Lower lobe of right lung (tissue), 2 donors: ENCODE data around the gene HOXA9. TPM values are rescaled to one million over a fixed set of nuclear protein-coding genes. Genes with fewer than 3 reads are reported as not detected.

Experiments used
- ATAC-seq, 2 donors: fragments of 200-7000 bp; cut with Tn5 transposase; one replicate each; pipeline ENCODE4 v1.9.1; 2020 to 2022; ENCODE audit warnings: mild to moderate bottlenecking in 2 of 2, moderate library complexity in 2 of 2
- DNase-seq: peaks from one replicate; pipeline ENCODE4 v3.0.0-alpha.2; 2020
- H3K27ac ChIP-seq: fragments of 200-600 bp; one replicate; pipeline ENCODE4 v1.8.0; 2022
- H3K27me3 ChIP-seq: fragments of 200-600 bp; one replicate; pipeline ENCODE4 v1.8.0; 2022; ENCODE audit warnings: low read depth
- H3K36me3 ChIP-seq: fragments of 200-600 bp; one replicate; pipeline ENCODE4 v1.8.0; 2022; ENCODE audit warnings: mild to moderate bottlenecking
- H3K4me1 ChIP-seq: fragments of 200-600 bp; one replicate; pipeline ENCODE4 v1.8.0; 2022
- H3K4me3 ChIP-seq: fragments of 200-600 bp; one replicate; pipeline ENCODE4 v1.8.0; 2022; ENCODE audit warnings: mild to moderate bottlenecking
- H3K9me3 ChIP-seq: fragments of 200-600 bp; one replicate; pipeline ENCODE4 v1.8.0; 2022
- CTCF ChIP-seq: fragments of 200-600 bp; IDR thresholded peaks from one replicate; pipeline ENCODE4 v1.8.0; 2022; ENCODE audit warnings: antibody characterized with exemption, mild to moderate bottlenecking
- intact Hi-C: fragments of 100-400 bp; cut with DNase I; formaldehyde crosslinking; loops from one replicate; pipeline ENCODE4 v1.11.0; 2022
- long read RNA-seq: library from polyadenylated mRNA; unstranded; transcript quantifications from one replicate; pipeline ENCODE4 v2.0.0, GENCODE V29; 2021
- total RNA-seq: library from RNA; stranded (reverse); fragmentation: NEBNext Ultra II Directional; extraction: Animal tissue kit (Norgen Biotek cat#: 25700); gene quantifications from one replicate; pipeline ENCODE4 v1.2.1, GENCODE V29; 2021
- donor health status: DM: no; HTN: yes; CAD: no; lungs with severe emphysema.

Gene HOXA9
- total RNA-seq = 1.7 TPM
- long read RNA-seq, partial matches to known transcripts = 0 of 5 reads
- long read RNA-seq, other reads (novel, unspliced or antisense) = 2 of 5 reads

GRCh38 chr7:27165089-27165995, at the start of gene HOXA9:
HOXA9 (minus strand) TSS chr7:27165537; CDS start chr7:27165457, 80 bp downstream.
- no peak within 1 kb of the TSS for H3K27ac ChIP-seq
- H3K9me3 ChIP-seq = no peaks in the 10 kb centered on the region
- ATAC-seq = peak; percentile 30 to 36
- H3K27me3 ChIP-seq = peaks cover 97% of the 10 kb centered on the region
- no peaks in the 10 kb centered on the region for H3K36me3 ChIP-seq
- DNase-seq = peak; percentile 78
- peak within 1 kb of the TSS; percentile 50 for H3K4me3 ChIP-seq
- intact Hi-C loops = no loop called here
- TF ChIP-seq CTCF = no peak
- H3K4me1 ChIP-seq = peaks cover 47% of the 10 kb centered on the region

GRCh38 chr7:27214239-27214950, 49.1 kb upstream of the HOXA9 start:
- peaks cover 92% of the 10 kb centered on the region for H3K27me3 ChIP-seq
- no peaks in the 10 kb centered on the region for H3K9me3 ChIP-seq
- ATAC-seq (no peak), DNase-seq (no peak)
- peaks cover 20% of the 10 kb centered on the region for H3K4me1 ChIP-seq
- no peak for TF ChIP-seq CTCF
- H3K36me3 ChIP-seq = no peaks in the 10 kb centered on the region
- intact Hi-C loops = no loop called here
- no peak overlapping the region for H3K4me3 ChIP-seq
- no peak overlapping the region for H3K27ac ChIP-seq

- no peak overlapping the region for H3K4me3 ChIP-seq
- ATAC-seq (peak; percentile 24 to 33), DNase-seq (no peak)
- H3K4me1 ChIP-seq = peaks cover 20% of the 10 kb centered on the region
- TF ChIP-seq CTCF = no peak
- no peak overlapping the region for H3K27ac ChIP-seq
- intact Hi-C loops = no loop called here
- H3K36me3 ChIP-seq = no peaks in the 10 kb centered on the region
- peaks cover 92% of the 10 kb centered on the region for H3K27me3 ChIP-seq
- no peaks in the 10 kb centered on the region for H3K9me3 ChIP-seq
Observed at GRCh38 chr7:27213433-27214238, 48.3 kb upstream of the HOXA9 start.

- no peaks in the 10 kb centered on the region for H3K36me3 ChIP-seq
- no peak overlapping the region for H3K4me3 ChIP-seq
- no peak overlapping the region for H3K27ac ChIP-seq
- no peak for TF ChIP-seq CTCF
- no peaks in the 10 kb centered on the region for H3K9me3 ChIP-seq
- H3K27me3 ChIP-seq = peaks cover 92% of the 10 kb centered on the region
- peaks cover 20% of the 10 kb centered on the region for H3K4me1 ChIP-seq
- intact Hi-C loops = no loop called here
- ATAC-seq (peak; percentile 12 to 27), DNase-seq (no peak)
Observed at GRCh38 chr7:27212497-27213432, 47.4 kb upstream of the HOXA9 start.
